Ectodermal cell (in vitro differentiated cells): ENCODE results near the gene RSRP1.
A peak's percentile ranks its signal among the peaks of the same experiment; 100 is the strongest.

Source experiments
- H3K27ac ChIP-seq: 2 replicates; pipeline ENCODE4 v1.7.0; 2013; ENCODE audit warnings: mild to moderate bottlenecking, low read depth, low read length; ENCODE audit not compliant: insufficient read depth, poor library complexity, severe bottlenecking
- H3K27me3 ChIP-seq: 2 replicates; pipeline ENCODE4 v1.7.0; 2013; ENCODE audit warnings: mild to moderate bottlenecking, low read length; ENCODE audit not compliant: insufficient read depth, control insufficient read depth, poor library complexity, severe bottlenecking
- H3K36me3 ChIP-seq: one replicate; pipeline ENCODE4 v1.7.0; 2013; ENCODE audit warnings: low read length; ENCODE audit not compliant: control insufficient read depth, insufficient read depth
- H3K4me1 ChIP-seq: one replicate; pipeline ENCODE4 v1.7.0; 2013; ENCODE audit warnings: low read length; ENCODE audit not compliant: control insufficient read depth, insufficient read depth
- H3K4me3 ChIP-seq: 2 replicates; pipeline ENCODE4 v1.7.0; 2013; ENCODE audit warnings: low read depth, low read length, control low read depth; ENCODE audit not compliant: insufficient read depth
- H3K9me3 ChIP-seq: 2 replicates; pipeline ENCODE4 v1.7.0; 2013; ENCODE audit warnings: mild to moderate bottlenecking, low read length, moderate library complexity; ENCODE audit not compliant: control insufficient read depth
- WGBS, 2 experiments: methylation state at CpG; one replicate each; pipeline ENCODE4 v1.1.7; 2013; ENCODE audit warnings: missing lambda C conversion rate in 2 of 2; 5-methylcytosine and 5-hydroxymethylcytosine counted together

Gene RSRP1

DNA sequence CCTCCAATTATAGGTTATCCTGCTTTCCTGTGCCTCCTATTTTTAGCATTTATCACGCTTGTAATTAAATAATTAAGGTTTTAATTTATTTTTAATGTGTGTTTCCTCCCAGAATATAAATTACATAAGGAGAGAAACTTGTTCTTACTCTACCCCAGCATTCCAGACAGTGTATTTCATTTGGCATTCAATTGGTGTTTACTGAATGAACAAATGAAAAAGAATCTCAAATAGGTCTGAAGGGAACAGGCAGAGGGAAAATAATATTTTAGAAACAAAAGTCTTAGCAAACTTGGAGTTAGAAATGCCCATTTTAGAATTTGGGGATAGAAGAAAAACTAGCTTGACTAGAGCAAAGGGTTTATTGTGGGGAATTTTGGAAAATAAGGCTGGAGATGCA lies 9.9 kb upstream of the RSRP1 start:
- WGBS, 2 experiments = no CpG with 5 or more reads among the region's 1 CpG
- H3K9me3 ChIP-seq = no peaks in the 10 kb centered on the region
- no peak overlapping the region for H3K27ac ChIP-seq
- no peak overlapping the region for H3K4me3 ChIP-seq
- H3K36me3 ChIP-seq = no peaks in the 10 kb centered on the region
- no peaks in the 10 kb centered on the region for H3K27me3 ChIP-seq
- no peaks in the 10 kb centered on the region for H3K4me1 ChIP-seq

- Histone ChIP-seq H3K27me3 (no peaks in the 10 kb centered on the region), H3K4me3 (no peak overlapping the region), H3K4me1 (no peaks in the 10 kb centered on the region), H3K36me3 (no peaks in the 10 kb centered on the region), H3K27ac (no peak overlapping the region), H3K9me3 (no peaks in the 10 kb centered on the region)
- WGBS, 2 experiments = 93 to 96% methylated on average over 5 of the region's 5 CpGs
Measured at GRCh38 chr1:25256578-25256965, 9.3 kb upstream of the RSRP1 start.

DNA sequence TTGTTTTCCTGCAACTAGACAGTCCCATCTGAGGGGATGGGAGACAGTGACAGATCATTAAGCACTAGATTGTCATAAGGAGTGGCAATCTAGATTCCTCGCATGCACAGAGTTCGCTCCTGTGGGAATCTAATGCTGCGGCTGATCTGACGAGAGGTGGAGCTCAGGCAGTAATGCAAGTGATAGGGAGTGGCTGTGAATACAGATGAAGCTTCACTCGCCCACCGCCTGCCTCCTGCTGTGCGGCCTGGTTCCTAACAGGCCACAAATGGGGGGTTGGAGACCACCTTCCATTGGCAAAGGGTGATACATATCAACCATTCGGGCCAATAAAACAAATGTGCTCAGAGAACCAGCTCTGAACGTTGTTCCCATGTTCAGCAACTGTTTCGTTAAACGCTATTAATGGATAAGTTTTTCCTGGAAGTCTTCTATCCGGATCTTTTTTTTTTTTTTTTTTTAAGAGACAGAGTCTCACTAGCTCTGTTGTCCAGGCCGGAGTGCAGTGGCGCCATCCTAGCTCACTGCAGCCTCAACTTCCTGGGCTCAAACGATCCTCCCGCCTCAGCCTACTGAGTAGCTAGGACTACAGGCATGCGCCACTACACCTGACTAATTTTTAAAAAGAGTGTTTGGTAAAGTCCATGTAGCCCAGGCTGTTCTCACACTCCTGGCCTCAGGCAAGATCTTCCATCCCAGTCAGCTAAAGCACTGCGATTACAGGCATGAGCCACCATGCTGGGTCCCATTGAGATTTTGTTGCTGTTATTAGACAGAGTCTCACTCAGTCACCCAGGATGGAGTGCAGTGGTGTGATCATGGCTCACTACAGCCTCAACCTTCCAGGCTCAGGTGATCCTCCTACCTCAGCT lies 8.7 kb upstream of the RSRP1 start:
- H3K4me3 ChIP-seq = no peak overlapping the region
- H3K27me3 ChIP-seq = no peaks in the 10 kb centered on the region
- 85 to 86% methylated on average over 18 of the region's 18 CpGs for WGBS, 2 experiments
- no peak overlapping the region for H3K27ac ChIP-seq
- H3K9me3 ChIP-seq = no peaks in the 10 kb centered on the region
- no peaks in the 10 kb centered on the region for H3K4me1 ChIP-seq
- no peaks in the 10 kb centered on the region for H3K36me3 ChIP-seq

- Histone ChIP-seq H3K4me1 (no peaks in the 10 kb centered on the region), H3K27ac (no peak overlapping the region)
- WGBS, 2 experiments = 62 to 66% methylated on average over 2 of the region's 2 CpGs
Measured at GRCh38 chr1:25253911-25254310, 6.7 kb upstream of the RSRP1 start.

GRCh38 chr1:25247829-25248754 lies 838 bp upstream of the RSRP1 start:
- Histone ChIP-seq H3K36me3 (peaks cover 14% of the 10 kb centered on the region), H3K27me3 (no peaks in the 10 kb centered on the region), H3K27ac (peak overlapping the region; percentile 57), H3K9me3 (no peaks in the 10 kb centered on the region), H3K4me1 (peaks cover 5% of the 10 kb centered on the region), H3K4me3 (peak overlapping the region; percentile 95)
- WGBS, 2 experiments = 25 to 28% methylated on average over 30 of the region's 30 CpGs

More at GRCh38 chr1:25253911-25254310, 6.7 kb upstream of the RSRP1 start:
- Histone ChIP-seq H3K36me3 (no peaks in the 10 kb centered on the region), H3K4me3 (no peak overlapping the region), H3K27me3 (no peaks in the 10 kb centered on the region), H3K9me3 (no peaks in the 10 kb centered on the region)

DNA sequence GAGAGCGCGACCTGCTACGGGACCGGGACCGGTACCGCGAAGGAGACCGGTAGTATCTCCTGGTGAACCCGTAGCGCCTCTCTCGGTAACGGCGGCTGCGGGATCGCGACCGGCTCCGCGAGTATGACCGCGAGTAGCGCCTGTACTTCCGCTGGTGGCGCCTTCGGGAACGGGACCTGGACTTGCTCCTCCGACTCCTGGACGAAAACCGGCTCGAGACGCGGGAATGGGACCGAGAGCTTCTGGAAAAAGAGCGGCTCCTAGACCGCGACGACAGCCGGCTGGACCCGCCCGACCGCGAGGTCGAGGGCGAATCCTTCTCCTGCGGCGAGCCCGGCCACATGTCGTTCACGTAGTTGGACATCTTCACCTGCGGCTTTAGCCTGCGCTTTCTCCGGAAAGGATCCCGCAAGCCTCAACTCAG lies 642 bp downstream of the RSRP1 start:
- Histone ChIP-seq H3K27ac (peak overlapping the region; percentile 92), H3K36me3 (peaks cover 24% of the 10 kb centered on the region), H3K4me1 (peaks cover 5% of the 10 kb centered on the region), H3K4me3 (peak overlapping the region; percentile 95), H3K27me3 (no peaks in the 10 kb centered on the region), H3K9me3 (no peaks in the 10 kb centered on the region)
- 0 to 1% methylated on average over 53 of the region's 53 CpGs for WGBS, 2 experiments

DNA sequence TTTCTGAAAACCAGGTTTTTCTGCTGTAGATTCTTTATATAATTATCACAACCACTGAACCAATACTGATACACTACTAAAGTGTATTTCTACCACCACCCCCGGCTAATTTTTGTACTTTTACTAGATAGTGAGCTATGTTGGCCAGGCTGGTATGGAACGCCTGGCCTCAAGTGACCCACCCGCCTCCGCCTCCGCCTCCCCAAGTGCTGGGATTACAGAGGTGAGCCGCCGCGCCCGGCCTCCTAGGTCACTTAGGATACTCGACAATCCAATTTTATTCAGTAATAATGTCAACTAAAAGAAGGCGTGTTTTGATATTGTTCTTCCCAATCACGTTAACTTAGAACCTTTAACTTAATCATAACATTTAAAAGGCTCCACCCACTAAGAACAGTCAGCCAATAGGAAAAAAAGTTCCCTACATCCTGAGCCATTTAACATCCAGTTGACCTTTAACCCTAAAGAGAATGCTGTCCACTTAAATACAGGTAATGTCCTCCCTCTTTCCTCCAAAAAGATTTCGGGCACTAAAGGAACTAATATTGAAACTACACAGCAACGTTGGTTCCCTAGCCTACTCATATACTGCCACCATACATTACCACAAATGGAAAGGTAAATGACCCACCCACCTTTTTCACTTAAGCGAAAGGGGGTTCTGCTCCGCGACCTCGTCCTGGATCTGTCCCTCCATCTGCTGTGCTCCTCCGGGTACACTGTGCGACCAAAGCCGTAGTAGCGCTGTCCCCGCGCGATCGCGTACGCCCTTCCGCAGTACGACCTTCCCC lies 1.2 kb downstream of the RSRP1 start:
- H3K4me3 ChIP-seq = peak overlapping the region; percentile 95
- H3K27ac ChIP-seq = no peak overlapping the region
- peaks cover 30% of the 10 kb centered on the region for H3K36me3 ChIP-seq

DNA sequence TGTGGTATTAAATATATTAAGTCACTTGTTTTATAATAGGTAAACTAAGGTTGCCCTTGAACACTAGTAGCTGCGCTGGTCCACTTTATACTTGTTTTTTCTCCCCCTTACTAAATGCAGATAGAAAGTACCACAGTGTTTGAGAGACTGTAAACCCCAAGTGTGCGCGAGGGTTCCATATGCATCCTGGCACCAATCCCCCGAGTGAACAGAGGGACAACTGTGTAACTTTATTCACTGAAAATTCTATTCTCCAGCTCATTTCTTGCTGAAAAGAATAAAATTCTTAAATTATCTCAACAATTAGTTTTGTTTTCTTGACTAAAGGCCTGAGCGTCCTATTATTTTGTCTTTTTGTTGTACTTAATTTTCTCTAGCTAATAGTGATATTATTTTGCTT lies 1.9 kb downstream of the RSRP1 start:
- H3K4me1 ChIP-seq = peaks cover 6% of the 10 kb centered on the region
- H3K27ac ChIP-seq = no peak overlapping the region
- H3K27me3 ChIP-seq = no peaks in the 10 kb centered on the region
- 94 to 99% methylated on average over 4 to 5 of the region's 5 CpGs for WGBS, 2 experiments
- H3K9me3 ChIP-seq = no peaks in the 10 kb centered on the region
- H3K36me3 ChIP-seq = peaks cover 30% of the 10 kb centered on the region
- no peak overlapping the region for H3K4me3 ChIP-seq

More for the DNA sequence above, 1.2 kb downstream of the RSRP1 start:
- no peaks in the 10 kb centered on the region for H3K9me3 ChIP-seq
- WGBS, 2 experiments = 29 to 31% methylated on average over 30 of the region's 30 CpGs
- no peaks in the 10 kb centered on the region for H3K27me3 ChIP-seq
- H3K4me1 ChIP-seq = peaks cover 5% of the 10 kb centered on the region

DNA sequence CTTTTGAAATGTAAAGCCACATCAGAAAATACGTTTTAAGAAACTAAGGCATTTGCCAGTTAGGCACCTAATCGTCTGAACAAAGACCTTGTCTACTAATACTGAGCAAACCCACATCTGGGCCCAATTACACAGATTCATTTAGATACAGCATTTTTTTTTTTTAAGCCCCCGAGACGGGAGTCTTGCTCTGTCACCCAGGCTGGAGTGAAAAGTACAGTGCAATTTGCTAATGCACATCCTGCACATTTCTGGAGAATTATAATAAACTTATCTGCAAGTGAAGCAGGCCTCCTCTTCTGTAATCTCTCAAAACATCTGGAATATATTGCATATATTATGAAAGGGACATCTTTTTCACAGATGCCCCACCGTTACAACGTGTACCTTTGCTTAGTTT lies 3.3 kb downstream of the RSRP1 start:
- Histone ChIP-seq H3K9me3 (no peaks in the 10 kb centered on the region), H3K4me1 (peaks cover 10% of the 10 kb centered on the region), H3K36me3 (peaks cover 30% of the 10 kb centered on the region), H3K27me3 (no peaks in the 10 kb centered on the region), H3K4me3 (no peak overlapping the region), H3K27ac (no peak overlapping the region)
- WGBS, 2 experiments = 91 to 94% methylated on average over 5 to 6 of the region's 6 CpGs
